Liver (tissue), 9 donors: ENCODE results near the gene LEMD2. TPM values are rescaled to one million over a fixed set of nuclear protein-coding genes. Genes with fewer than 3 reads are reported as not detected.

Experiments used
- DNase-seq: peaks from one replicate; pipeline ENCODE4 v3.0.0-alpha.2; 2017; ENCODE audit warnings: low spot score
- H3K27ac ChIP-seq, 2 donors: one replicate each; pipeline ENCODE4 v1.7.0; 2013; ENCODE audit warnings: inconsistent platforms in 2 of 2, low read length in 2 of 2, control low read depth in 1 of 2, low read depth in 1 of 2, mild to moderate bottlenecking in 1 of 2
- H3K27me3 ChIP-seq, 4 donors: one replicate each; pipeline versions ENCODE4 v1.6.1 to v1.7.0; 2013; ENCODE audit warnings: low read length in 3 of 4, inconsistent platforms in 1 of 4, mild to moderate bottlenecking in 1 of 4, moderate library complexity in 1 of 4; ENCODE audit not compliant: control insufficient read depth in 4 of 4, insufficient read depth in 4 of 4
- H3K36me3 ChIP-seq, 4 donors: one replicate each; pipeline versions ENCODE4 v1.6.1 to v1.7.0; 2013; ENCODE audit warnings: low read length in 3 of 4, mild to moderate bottlenecking in 3 of 4, low read depth in 1 of 4, moderate library complexity in 1 of 4; ENCODE audit not compliant: control insufficient read depth in 4 of 4, insufficient read depth in 3 of 4
- H3K4me1 ChIP-seq, 4 donors: one replicate each; pipeline versions ENCODE4 v1.6.1 to v1.7.0; 2013; ENCODE audit warnings: low read length in 3 of 4, mild to moderate bottlenecking in 3 of 4, moderate library complexity in 1 of 4; ENCODE audit not compliant: control insufficient read depth in 4 of 4, insufficient read depth in 4 of 4
- H3K4me3 ChIP-seq, 3 donors: one replicate each; pipeline versions ENCODE4 v1.6.1 to v1.7.0; 2013; ENCODE audit warnings: low read length in 3 of 3, control low read depth in 1 of 3, low read depth in 1 of 3, mild to moderate bottlenecking in 1 of 3
- H3K9ac ChIP-seq, 2 donors: one replicate each; pipeline ENCODE4 v1.7.0; 2013; ENCODE audit warnings: low read length in 2 of 2, mild to moderate bottlenecking in 2 of 2, moderate library complexity in 2 of 2, control low read depth in 1 of 2, low read depth in 1 of 2
- H3K9me3 ChIP-seq, 4 donors: one replicate each; pipeline versions ENCODE4 v1.6.1 to v1.7.0; 2013; ENCODE audit warnings: low read length in 3 of 4; ENCODE audit not compliant: control insufficient read depth in 4 of 4
- FOXA1 ChIP-seq: IDR thresholded peaks from 2 replicates; pipeline ENCODE4 v1.6.1; 2016; ENCODE audit warnings: antibody characterized with exemption
- FOXA2 ChIP-seq: IDR thresholded peaks from 2 replicates; pipeline ENCODE4 v1.6.1; 2016; ENCODE audit warnings: antibody characterized with exemption
- GABPA ChIP-seq, 2 donors: IDR thresholded peaks in 1 of 2; conservative IDR thresholded peaks in 1 of 2; 2 replicates each; pipeline ENCODE4 v1.6.1; 2016; ENCODE audit warnings: antibody characterized with exemption in 2 of 2, mild to moderate bottlenecking in 1 of 2, moderate library complexity in 1 of 2
- HNF4A ChIP-seq, 2 donors: conservative IDR thresholded peaks; 2 replicates each; pipeline ENCODE4 v1.6.1; 2016; ENCODE audit warnings: antibody characterized with exemption in 2 of 2, mild to moderate bottlenecking in 2 of 2
- HNF4G ChIP-seq: IDR thresholded peaks from 2 replicates; pipeline ENCODE4 v1.6.1; 2016; ENCODE audit warnings: antibody characterized with exemption
- NR2F2 ChIP-seq: IDR thresholded peaks from 2 replicates; pipeline ENCODE4 v1.6.1; 2016; ENCODE audit warnings: antibody characterized with exemption
- RAD21 ChIP-seq, 2 donors: IDR thresholded peaks; 2 replicates each; pipeline ENCODE4 v1.6.1; 2016; ENCODE audit warnings: antibody characterized with exemption in 2 of 2, mild to moderate bottlenecking in 2 of 2
- RXRA ChIP-seq, 2 donors: IDR thresholded peaks; 2 replicates each; pipeline ENCODE4 v1.6.1; 2017 to 2018; ENCODE audit warnings: antibody characterized with exemption in 2 of 2, mild to moderate bottlenecking in 1 of 2
- SP1 ChIP-seq: IDR thresholded peaks from 2 replicates; pipeline ENCODE4 v1.6.1; 2018; ENCODE audit warnings: antibody characterized with exemption, mild to moderate bottlenecking
- TAF1 ChIP-seq: conservative IDR thresholded peaks from 2 replicates; pipeline ENCODE4 v1.6.1; 2016; ENCODE audit warnings: antibody characterized with exemption, mild to moderate bottlenecking
- YY1 ChIP-seq: IDR thresholded peaks from 2 replicates; pipeline ENCODE4 v1.6.1; 2016; ENCODE audit warnings: antibody characterized with exemption, mild to moderate bottlenecking
- WGBS: extraction: QIAGEN DNeasy Blood & Tissue Kit; methylation state at CpG from one replicate; pipeline ENCODE4 v1.1.7; 2013; 5-methylcytosine and 5-hydroxymethylcytosine counted together
- polyA plus RNA-seq, 2 donors: library from polyadenylated mRNA; stranded (reverse) in 1 of 2; unstranded in 1 of 2; fragments of 200-250 nt in 1 of 2; fragments of >200 nt in 1 of 2; fragmentation: Nextera tagmentation in 1 of 2; extraction: Ambion mirVana in 1 of 2; gene quantifications; one replicate each; pipeline versions ENCODE4 v1.2.1 to v1.2.3, GENCODE V29; 2013 to 2015
- total RNA-seq, 2 donors: library from RNA; depleted of rRNA; stranded (reverse); fragments of >200 nt; gene quantifications; one replicate each; pipeline ENCODE4 v1.2.3, GENCODE V29; 2014
- TF ChIP-seq, protein P1 (sequence below): IDR thresholded peaks from 2 replicates; pipeline ENCODE4 v1.6.1; 2016; ENCODE audit warnings: antibody characterized with exemption
- TF ChIP-seq, protein P2 (sequence below): IDR thresholded peaks from 2 replicates; pipeline ENCODE4 v1.6.1; 2016; ENCODE audit warnings: antibody characterized with exemption
- TF ChIP-seq, protein P3 (sequence below): IDR thresholded peaks from 2 replicates; pipeline ENCODE4 v1.6.1; 2016; ENCODE audit warnings: antibody characterized with exemption
- TF ChIP-seq, protein P4 (sequence below): IDR thresholded peaks from 2 replicates; pipeline ENCODE4 v1.6.1; 2016; ENCODE audit warnings: antibody characterized with exemption, mild to moderate bottlenecking
- donor health status: healthy.
- donor health status: healthy.
- donor health status: healthy.
- donor health status: healthy.
- donor health status: healthy.

The LEMD2 gene
- total and polyA plus RNA-seq, 4 donors: 6.5 to 23.1 (median 16.6) TPM

DNA sequence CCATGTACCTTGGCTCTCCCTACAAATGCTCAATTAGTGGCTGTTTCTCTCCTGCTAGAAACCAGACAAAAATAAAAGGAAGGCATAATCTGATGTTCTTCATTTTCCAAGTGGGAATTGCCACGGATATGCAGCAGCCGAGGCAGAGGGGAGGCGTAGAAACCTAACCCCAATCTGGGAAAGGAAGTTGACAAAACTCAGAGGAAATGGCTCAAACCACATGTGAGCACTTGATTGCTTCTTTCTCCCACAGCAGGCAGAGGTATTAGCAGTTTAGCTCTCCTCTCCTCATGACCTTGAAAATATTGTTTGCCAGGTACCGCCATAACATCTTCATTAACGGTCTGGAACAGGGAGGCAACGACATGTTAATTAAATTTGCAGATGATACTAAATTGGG is 18.7 kb upstream of the LEMD2 start:
- no peak for TF ChIP-seq HNF4G
- TF ChIP-seq, protein P1, sequence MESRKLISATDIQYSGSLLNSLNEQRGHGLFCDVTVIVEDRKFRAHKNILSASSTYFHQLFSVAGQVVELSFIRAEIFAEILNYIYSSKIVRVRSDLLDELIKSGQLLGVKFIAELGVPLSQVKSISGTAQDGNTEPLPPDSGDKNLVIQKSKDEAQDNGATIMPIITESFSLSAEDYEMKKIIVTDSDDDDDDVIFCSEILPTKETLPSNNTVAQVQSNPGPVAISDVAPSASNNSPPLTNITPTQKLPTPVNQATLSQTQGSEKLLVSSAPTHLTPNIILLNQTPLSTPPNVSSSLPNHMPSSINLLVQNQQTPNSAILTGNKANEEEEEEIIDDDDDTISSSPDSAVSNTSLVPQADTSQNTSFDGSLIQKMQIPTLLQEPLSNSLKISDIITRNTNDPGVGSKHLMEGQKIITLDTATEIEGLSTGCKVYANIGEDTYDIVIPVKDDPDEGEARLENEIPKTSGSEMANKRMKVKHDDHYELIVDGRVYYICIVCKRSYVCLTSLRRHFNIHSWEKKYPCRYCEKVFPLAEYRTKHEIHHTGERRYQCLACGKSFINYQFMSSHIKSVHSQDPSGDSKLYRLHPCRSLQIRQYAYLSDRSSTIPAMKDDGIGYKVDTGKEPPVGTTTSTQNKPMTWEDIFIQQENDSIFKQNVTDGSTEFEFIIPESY: no peak
- TF ChIP-seq, protein P2, sequence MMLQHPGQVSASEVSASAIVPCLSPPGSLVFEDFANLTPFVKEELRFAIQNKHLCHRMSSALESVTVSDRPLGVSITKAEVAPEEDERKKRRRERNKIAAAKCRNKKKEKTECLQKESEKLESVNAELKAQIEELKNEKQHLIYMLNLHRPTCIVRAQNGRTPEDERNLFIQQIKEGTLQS: no peak
- TF ChIP-seq SP1: no peak
- no peak for TF ChIP-seq TAF1
- TF ChIP-seq NR2F2: no peak
- no peak for TF ChIP-seq HNF4A (conservative IDR thresholded peaks at IDR 0.05)
- no peak for TF ChIP-seq RXRA (IDR thresholded peaks at IDR 0.05)
- no peak for TF ChIP-seq RAD21 (IDR thresholded peaks at IDR 0.05)
- TF ChIP-seq YY1: no peak
- no peak for TF ChIP-seq FOXA1
- TF ChIP-seq, protein P3, sequence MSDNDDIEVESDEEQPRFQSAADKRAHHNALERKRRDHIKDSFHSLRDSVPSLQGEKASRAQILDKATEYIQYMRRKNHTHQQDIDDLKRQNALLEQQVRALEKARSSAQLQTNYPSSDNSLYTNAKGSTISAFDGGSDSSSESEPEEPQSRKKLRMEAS: no peak
- TF ChIP-seq GABPA (IDR thresholded peaks at IDR 0.05 in 1 of 2, conservative IDR thresholded peaks at IDR 0.05 in 1 of 2): no peak
- no peak for TF ChIP-seq FOXA2
- H3K9me3 ChIP-seq: no peaks in the 10 kb centered on the region
- H3K9ac ChIP-seq: no peak overlapping the region
- H3K4me3 ChIP-seq: no peak overlapping the region
- DNase-seq: no peak
- no peak overlapping the region for H3K27ac ChIP-seq
- H3K27me3 ChIP-seq: peaks cover 0 to 7% (median 0%) of the 10 kb centered on the region in 4 donors
- no peaks in the 10 kb centered on the region for H3K4me1 ChIP-seq
- WGBS: 55% methylated on average over 6 of the region's 6 CpGs
- H3K36me3 ChIP-seq: no peaks in the 10 kb centered on the region

DNA sequence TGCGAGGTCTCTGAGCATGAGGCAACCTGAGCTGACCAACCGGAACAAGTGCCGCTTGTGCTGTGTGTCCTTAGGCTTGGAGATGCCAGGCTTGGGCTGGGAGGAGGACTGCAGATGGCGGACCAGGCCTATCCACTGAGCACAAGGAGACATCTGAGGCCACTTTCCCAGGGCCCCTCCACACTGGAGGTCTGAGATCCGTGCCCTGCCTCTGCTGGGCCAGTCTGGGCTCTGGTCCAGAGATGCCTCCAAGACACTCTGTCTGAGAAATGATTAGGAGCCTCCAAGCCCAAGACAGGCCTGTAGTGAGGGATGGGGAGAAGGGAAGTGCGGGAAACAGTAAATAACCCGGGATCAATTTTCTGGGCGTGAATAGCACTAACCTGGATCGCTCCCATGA is 17.9 kb upstream of the LEMD2 start:
- Histone ChIP-seq H3K36me3 (no peaks in the 10 kb centered on the region), H3K9me3 (no peaks in the 10 kb centered on the region), H3K27ac (no peak overlapping the region), H3K4me3 (no peak overlapping the region), H3K9ac (no peak overlapping the region), H3K4me1 (no peaks in the 10 kb centered on the region), H3K27me3 (peaks cover 0 to 7% (median 0%) of the 10 kb centered on the region in 4 donors)
- 81% methylated on average over 9 of the region's 9 CpGs for WGBS
- TF ChIP-seq YY1 (no peak), NR2F2 (no peak)
- TF ChIP-seq, protein P3: no peak
- TF ChIP-seq, protein P4, sequence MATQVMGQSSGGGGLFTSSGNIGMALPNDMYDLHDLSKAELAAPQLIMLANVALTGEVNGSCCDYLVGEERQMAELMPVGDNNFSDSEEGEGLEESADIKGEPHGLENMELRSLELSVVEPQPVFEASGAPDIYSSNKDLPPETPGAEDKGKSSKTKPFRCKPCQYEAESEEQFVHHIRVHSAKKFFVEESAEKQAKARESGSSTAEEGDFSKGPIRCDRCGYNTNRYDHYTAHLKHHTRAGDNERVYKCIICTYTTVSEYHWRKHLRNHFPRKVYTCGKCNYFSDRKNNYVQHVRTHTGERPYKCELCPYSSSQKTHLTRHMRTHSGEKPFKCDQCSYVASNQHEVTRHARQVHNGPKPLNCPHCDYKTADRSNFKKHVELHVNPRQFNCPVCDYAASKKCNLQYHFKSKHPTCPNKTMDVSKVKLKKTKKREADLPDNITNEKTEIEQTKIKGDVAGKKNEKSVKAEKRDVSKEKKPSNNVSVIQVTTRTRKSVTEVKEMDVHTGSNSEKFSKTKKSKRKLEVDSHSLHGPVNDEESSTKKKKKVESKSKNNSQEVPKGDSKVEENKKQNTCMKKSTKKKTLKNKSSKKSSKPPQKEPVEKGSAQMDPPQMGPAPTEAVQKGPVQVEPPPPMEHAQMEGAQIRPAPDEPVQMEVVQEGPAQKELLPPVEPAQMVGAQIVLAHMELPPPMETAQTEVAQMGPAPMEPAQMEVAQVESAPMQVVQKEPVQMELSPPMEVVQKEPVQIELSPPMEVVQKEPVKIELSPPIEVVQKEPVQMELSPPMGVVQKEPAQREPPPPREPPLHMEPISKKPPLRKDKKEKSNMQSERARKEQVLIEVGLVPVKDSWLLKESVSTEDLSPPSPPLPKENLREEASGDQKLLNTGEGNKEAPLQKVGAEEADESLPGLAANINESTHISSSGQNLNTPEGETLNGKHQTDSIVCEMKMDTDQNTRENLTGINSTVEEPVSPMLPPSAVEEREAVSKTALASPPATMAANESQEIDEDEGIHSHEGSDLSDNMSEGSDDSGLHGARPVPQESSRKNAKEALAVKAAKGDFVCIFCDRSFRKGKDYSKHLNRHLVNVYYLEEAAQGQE: no peak
- DNase-seq: no peak
